AG04449 (cell line): ENCODE data around the gene SULT1A3.
"Not testable (repeated sequence)": the region's sequence is repeated elsewhere in the genome, so short reads cannot be mapped to it uniquely, and the experiment has no call there.

Experiments used
- CTCF ChIA-PET: fragments of 350-600 bp; formaldehyde crosslinking; extraction: SDS; loops from one replicate; lab custom pipeline; 2021; ENCODE audit warnings: antibody characterized with exemption; lab: Yijun Ruan, JAX
- POLR2A ChIA-PET: fragments of 400-600, 350-600 bp; formaldehyde crosslinking; extraction: SDS; loops from one replicate; lab custom pipeline; 2020; ENCODE audit warnings: antibody characterized with exemption, inconsistent platforms; lab: Yijun Ruan, JAX
- DNase-seq: peaks from one replicate; pipeline ENCODE4 v3.0.0-alpha.2; 2010; ENCODE audit warnings: low read depth, low spot score
- H3K4me3 ChIP-seq: 2 replicates; pipeline ENCODE4 v1.5.1; 2011; ENCODE audit warnings: low read depth, mild to moderate bottlenecking, control low read depth, low read length
- TF ChIP-seq, protein P1 (sequence below): IDR thresholded peaks from one replicate; pipeline ENCODE4 v1.5.1; 2011; ENCODE audit warnings: mild to moderate bottlenecking, moderate library complexity, low read length, control low read depth, inconsistent platforms; ENCODE audit not compliant: insufficient read depth; ENCODE audit errors: missing control alignments

SULT1A3 gene

GRCh38 chr16:30186444-30186781 lies 12.6 kb upstream of the SULT1A3 start:
- ChIA-PET POLR2A (no interaction called here), CTCF (interaction anchor here (0.6 to 1.3 kb wide), 3 partner anchors 83 to 178 kb away, joined by 3 read pairs; partner anchors contain the start of gene TBX6)
- TF ChIP-seq, protein P1, sequence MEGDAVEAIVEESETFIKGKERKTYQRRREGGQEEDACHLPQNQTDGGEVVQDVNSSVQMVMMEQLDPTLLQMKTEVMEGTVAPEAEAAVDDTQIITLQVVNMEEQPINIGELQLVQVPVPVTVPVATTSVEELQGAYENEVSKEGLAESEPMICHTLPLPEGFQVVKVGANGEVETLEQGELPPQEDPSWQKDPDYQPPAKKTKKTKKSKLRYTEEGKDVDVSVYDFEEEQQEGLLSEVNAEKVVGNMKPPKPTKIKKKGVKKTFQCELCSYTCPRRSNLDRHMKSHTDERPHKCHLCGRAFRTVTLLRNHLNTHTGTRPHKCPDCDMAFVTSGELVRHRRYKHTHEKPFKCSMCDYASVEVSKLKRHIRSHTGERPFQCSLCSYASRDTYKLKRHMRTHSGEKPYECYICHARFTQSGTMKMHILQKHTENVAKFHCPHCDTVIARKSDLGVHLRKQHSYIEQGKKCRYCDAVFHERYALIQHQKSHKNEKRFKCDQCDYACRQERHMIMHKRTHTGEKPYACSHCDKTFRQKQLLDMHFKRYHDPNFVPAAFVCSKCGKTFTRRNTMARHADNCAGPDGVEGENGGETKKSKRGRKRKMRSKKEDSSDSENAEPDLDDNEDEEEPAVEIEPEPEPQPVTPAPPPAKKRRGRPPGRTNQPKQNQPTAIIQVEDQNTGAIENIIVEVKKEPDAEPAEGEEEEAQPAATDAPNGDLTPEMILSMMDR, result no peak
- no peak overlapping the region for H3K4me3 ChIP-seq
- no peak for DNase-seq

- TF ChIP-seq, protein P1, result peak; percentile 71
- H3K4me3 ChIP-seq, result no peak overlapping the region
- ChIA-PET CTCF (interaction anchor here (0.9 to 1.4 kb wide), 3 partner anchors 8 to 222 kb away, joined by 3 to 4 read pairs (median 3); no protein-coding TSS in a partner anchor), POLR2A (no interaction called here)
- no peak for DNase-seq
Measured at GRCh38 chr16:30186782-30187555, 12.1 kb upstream of the SULT1A3 start.

- no peak overlapping the region for H3K4me3 ChIP-seq
- TF ChIP-seq, protein P1, result no peak
- CTCF ChIA-PET, result interaction anchor here (0.8 to 1.4 kb wide), 3 partner anchors 9 to 222 kb away, joined by 3 to 4 read pairs (median 4); no protein-coding TSS in a partner anchor
- no peak for DNase-seq
- POLR2A ChIA-PET, result interaction anchor here (0.6 kb wide), 1 partner anchor 371 kb away, joined by 3 read pairs; the partner anchor contains the start of gene ZNF764
Measured at GRCh38 chr16:30187556-30187865, 11.5 kb upstream of the SULT1A3 start.

DNA sequence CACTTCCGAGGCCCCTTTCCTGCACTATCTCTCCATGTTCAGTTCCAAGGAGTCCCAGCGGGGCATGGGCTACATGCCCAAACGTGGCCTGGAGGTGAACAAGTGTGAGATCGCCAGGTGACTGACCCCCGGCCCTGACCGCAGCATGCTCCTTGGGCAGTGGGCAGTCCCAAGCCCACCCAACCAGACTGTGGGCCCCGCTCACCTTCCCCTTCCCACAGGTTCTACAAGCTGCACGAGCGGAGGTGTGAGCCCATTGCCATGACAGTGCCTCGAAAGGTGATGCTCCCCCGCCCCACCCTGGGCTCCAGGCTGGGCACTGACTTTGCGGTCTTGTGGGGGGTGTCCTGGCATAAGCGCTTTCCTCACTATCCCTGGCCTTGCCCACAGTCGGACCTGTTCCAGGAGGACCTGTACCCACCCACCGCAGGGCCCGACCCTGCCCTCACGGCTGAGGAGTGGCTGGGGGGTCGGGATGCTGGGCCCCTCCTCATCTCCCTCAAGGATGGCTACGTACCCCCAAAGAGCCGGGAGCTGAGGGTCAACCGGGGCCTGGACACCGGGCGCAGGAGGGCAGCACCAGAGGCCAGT lies 11.0 kb upstream of the SULT1A3 start:
- TF ChIP-seq, protein P1, result no peak
- CTCF ChIA-PET, result interaction anchor here (0.8 to 1.4 kb wide), 3 partner anchors 9 to 221 kb away, joined by 3 to 4 read pairs (median 4); no protein-coding TSS in a partner anchor
- H3K4me3 ChIP-seq, result no peak overlapping the region
- POLR2A ChIA-PET, result interaction anchor here (0.6 kb wide), 1 partner anchor 370 kb away, joined by 3 read pairs; the partner anchor contains the start of gene ZNF764
- DNase-seq, result no peak

DNA sequence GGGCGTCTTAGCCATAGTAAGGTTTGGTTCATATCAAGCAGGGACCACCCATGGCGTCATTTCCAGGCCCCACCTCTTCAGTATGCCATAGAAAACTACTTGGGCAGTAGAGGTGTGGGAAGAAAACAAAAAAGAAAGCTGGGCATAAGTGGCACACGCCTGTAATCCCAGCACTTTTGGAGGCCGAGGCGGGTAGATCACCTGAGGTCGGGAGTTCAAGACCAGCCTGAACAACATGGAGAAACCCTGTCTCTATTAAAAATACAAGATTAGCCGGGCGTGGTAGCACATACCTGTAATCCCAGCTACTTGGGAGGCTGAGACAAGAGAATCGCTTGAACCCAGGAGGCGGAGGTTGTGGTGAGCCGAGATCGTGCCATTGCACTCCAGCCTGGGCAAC lies 7.9 kb upstream of the SULT1A3 start:
- POLR2A ChIA-PET, CTCF ChIA-PET, H3K4me3 ChIP-seq, DNase-seq: not testable (repeated sequence)

DNA sequence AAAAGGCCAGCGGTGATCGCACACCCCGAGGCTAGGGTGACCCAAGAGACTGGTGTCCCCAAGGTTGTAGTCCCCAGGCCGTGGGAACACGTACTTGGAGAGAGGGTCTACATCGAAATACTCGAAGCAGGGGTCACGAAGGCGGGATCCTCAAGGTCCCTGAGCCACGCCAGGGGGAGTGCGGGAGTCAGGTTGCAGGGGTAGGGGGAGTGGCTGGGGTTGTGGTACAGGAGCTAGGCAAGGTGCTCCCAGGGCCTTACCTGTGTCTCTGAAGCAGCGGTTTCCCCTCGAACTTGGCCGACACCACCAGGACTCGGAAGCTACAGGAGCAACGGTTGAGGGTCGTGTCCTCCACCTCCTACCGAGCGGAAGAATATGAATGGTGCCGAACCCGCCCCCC lies 6.0 kb upstream of the SULT1A3 start:
- DNase-seq, POLR2A ChIA-PET, H3K4me3 ChIP-seq, CTCF ChIA-PET: not testable (repeated sequence)

DNA sequence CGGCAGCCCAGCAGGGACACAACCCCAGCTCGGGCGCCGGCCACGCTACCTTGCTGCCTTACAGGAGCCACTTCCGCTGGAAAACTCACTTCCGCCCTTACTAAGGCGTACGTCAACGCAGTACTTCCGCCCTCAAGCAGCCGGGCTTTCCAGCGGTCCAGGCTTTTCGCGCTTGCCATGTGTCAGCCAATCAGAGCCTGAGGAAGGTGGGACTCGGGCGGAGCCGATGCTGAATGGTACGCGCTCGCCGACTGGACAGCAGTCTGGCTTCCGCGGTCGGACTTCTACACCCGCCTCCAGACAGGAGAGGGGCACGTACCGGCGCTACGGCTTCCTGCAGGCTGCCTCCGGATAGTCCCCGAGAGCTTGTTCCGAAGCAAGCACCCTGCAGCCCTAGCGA lies 5.4 kb upstream of the SULT1A3 start, which contains the start of the genes BOLA2B and SLX1A:
Gene BOLA2B, minus strand, starts transcription at position 52 of the 400 bp plus-strand sequence. CDS start 71 bp downstream, outside the sequence.
Gene SLX1A, plus strand, starts transcription at position 261 of the 400 bp plus-strand sequence. CDS start 210 bp downstream, outside the sequence.
- peak within 1 kb of the TSS; percentile 56 for H3K4me3 ChIP-seq
- POLR2A ChIA-PET, CTCF ChIA-PET, DNase-seq: not testable (repeated sequence)

- DNase-seq, POLR2A ChIA-PET, CTCF ChIA-PET: not testable (repeated sequence)
- H3K4me3 ChIP-seq, result peak overlapping the region; percentile 56
Measured at GRCh38 chr16:30194172-30194925, 4.7 kb upstream of the SULT1A3 start.

DNA sequence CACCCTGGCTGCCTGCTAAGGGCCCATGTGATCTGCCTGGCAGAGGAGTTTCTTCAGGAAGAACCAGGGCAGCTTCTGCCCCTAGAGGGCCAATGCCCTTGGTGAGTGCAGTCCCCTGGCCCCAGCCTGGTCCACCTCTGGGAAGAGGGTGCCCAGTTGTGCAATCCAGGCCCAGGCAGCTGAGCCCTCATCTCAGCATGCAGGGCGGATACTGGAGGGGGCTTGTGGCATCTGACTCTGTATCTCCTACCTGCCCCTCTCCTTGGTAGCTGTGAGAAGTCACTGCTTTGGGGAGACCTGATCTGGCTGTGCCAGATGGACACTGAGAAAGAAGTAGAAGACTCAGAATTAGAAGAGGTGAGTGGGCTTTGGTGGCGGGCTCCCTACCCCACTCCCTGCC lies 2.1 kb upstream of the SULT1A3 start:
- DNase-seq, POLR2A ChIA-PET, H3K4me3 ChIP-seq, CTCF ChIA-PET: not testable (repeated sequence)

GRCh38 chr16:30199608-30200343 lies 721 bp downstream of the SULT1A3 start:
- H3K4me3 ChIP-seq, POLR2A ChIA-PET, CTCF ChIA-PET, DNase-seq: not testable (repeated sequence)
